ENCODE results near the gene SH2D3C.

Gene SH2D3C

GRCh38 chr9:127779136-127779981 is 893 bp upstream of the SH2D3C start:
- peak overlapping the region; percentile 97 for H3K4me2 ChIP-seq (ENCODE audit: low read length)
- peaks cover 69% of the 10 kb centered on the region for H3K4me1 ChIP-seq (ENCODE audit: control insufficient read depth, low read length)
- no peak for TF ChIP-seq CTCF (IDR thresholded peaks at IDR 0.05; ENCODE audit: low read depth, low read length, poor library complexity, severe bottlenecking)
- no peak for TF ChIP-seq EZH2phosphoT487 (IDR thresholded peaks at IDR 0.05; ENCODE audit: borderline replicate concordance, low read length)
- H3K9me3 ChIP-seq (ENCODE audit: control insufficient read depth, insufficient read depth, low read length): no peaks in the 10 kb centered on the region
- no peaks in the 10 kb centered on the region for H4K20me1 ChIP-seq (ENCODE audit: control insufficient read depth, insufficient read depth, low read depth, low read length)
- H3K27ac ChIP-seq (ENCODE audit: low read depth, low read length): peak overlapping the region; percentile 96
- peaks cover 18% of the 10 kb centered on the region for H3K36me3 ChIP-seq (ENCODE audit: control insufficient read depth, low read length)
- H3K4me3 ChIP-seq (ENCODE audit: low read length): peak overlapping the region; percentile 95
- H3K27me3 ChIP-seq (ENCODE audit: control insufficient read depth, low read length): no peaks in the 10 kb centered on the region
- H3K9me2 ChIP-seq (replicated peaks; ENCODE audit: control insufficient read depth, low read length): no peaks in the 10 kb centered on the region
- H3K79me2 ChIP-seq (ENCODE audit: control insufficient read depth, low read length): peaks cover 27% of the 10 kb centered on the region
- H3F3A ChIP-seq (ENCODE audit: control insufficient read depth, insufficient read depth): peaks cover 46% of the 10 kb centered on the region

- H3K36me3 ChIP-seq (ENCODE audit: control insufficient read depth, low read length): peaks cover 35% of the 10 kb centered on the region
- H3F3A ChIP-seq (ENCODE audit: control insufficient read depth, insufficient read depth): peaks cover 37% of the 10 kb centered on the region
- peak overlapping the region; percentile 95 for H3K4me3 ChIP-seq (ENCODE audit: low read length)
- H3K9me3 ChIP-seq (ENCODE audit: control insufficient read depth, insufficient read depth, low read length): no peaks in the 10 kb centered on the region
- TF ChIP-seq CTCF (IDR thresholded peaks at IDR 0.05; ENCODE audit: low read depth, low read length, poor library complexity, severe bottlenecking): no peak
- no peak for TF ChIP-seq EZH2phosphoT487 (IDR thresholded peaks at IDR 0.05; ENCODE audit: borderline replicate concordance, low read length)
- no peaks in the 10 kb centered on the region for H3K9me2 ChIP-seq (replicated peaks; ENCODE audit: control insufficient read depth, low read length)
- peak overlapping the region; percentile 96 for H3K27ac ChIP-seq (ENCODE audit: low read depth, low read length)
- peak overlapping the region; percentile 97 for H3K4me2 ChIP-seq (ENCODE audit: low read length)
- no peaks in the 10 kb centered on the region for H3K27me3 ChIP-seq (ENCODE audit: control insufficient read depth, low read length)
- peaks cover 27% of the 10 kb centered on the region for H3K79me2 ChIP-seq (ENCODE audit: control insufficient read depth, low read length)
- no peaks in the 10 kb centered on the region for H4K20me1 ChIP-seq (ENCODE audit: control insufficient read depth, insufficient read depth, low read depth, low read length)
- H3K4me1 ChIP-seq (ENCODE audit: control insufficient read depth, low read length): peaks cover 50% of the 10 kb centered on the region
These were observed 992 bp downstream of the SH2D3C start for GRCh38 chr9:127777368-127777980.

GRCh38 chr9:127776924-127777289 is 1.6 kb downstream of the SH2D3C start:
- peaks cover 36% of the 10 kb centered on the region for H3F3A ChIP-seq (ENCODE audit: control insufficient read depth, insufficient read depth)
- no peaks in the 10 kb centered on the region for H3K9me3 ChIP-seq (ENCODE audit: control insufficient read depth, insufficient read depth, low read length)
- no peaks in the 10 kb centered on the region for H3K9me2 ChIP-seq (replicated peaks; ENCODE audit: control insufficient read depth, low read length)
- H3K27me3 ChIP-seq (ENCODE audit: control insufficient read depth, low read length): no peaks in the 10 kb centered on the region
- peak overlapping the region; percentile 96 for H3K27ac ChIP-seq (ENCODE audit: low read depth, low read length)
- H3K79me2 ChIP-seq (ENCODE audit: control insufficient read depth, low read length): peaks cover 27% of the 10 kb centered on the region
- no peak for TF ChIP-seq CTCF (IDR thresholded peaks at IDR 0.05; ENCODE audit: low read depth, low read length, poor library complexity, severe bottlenecking)
- no peak for TF ChIP-seq EZH2phosphoT487 (IDR thresholded peaks at IDR 0.05; ENCODE audit: borderline replicate concordance, low read length)
- no peaks in the 10 kb centered on the region for H4K20me1 ChIP-seq (ENCODE audit: control insufficient read depth, insufficient read depth, low read depth, low read length)
- peak overlapping the region; percentile 97 for H3K4me2 ChIP-seq (ENCODE audit: low read length)
- H3K36me3 ChIP-seq (ENCODE audit: control insufficient read depth, low read length): peaks cover 35% of the 10 kb centered on the region
- peak overlapping the region; percentile 95 for H3K4me3 ChIP-seq (ENCODE audit: low read length)
- peaks cover 48% of the 10 kb centered on the region for H3K4me1 ChIP-seq (ENCODE audit: control insufficient read depth, low read length)

Measured in DOHH2 (cell line).